K562 (cell line): Measurements from ENCODE around the gene OCEL1. TPM values are rescaled to one million over a fixed set of nuclear protein-coding genes. Genes with fewer than 3 reads are reported as not detected.

ENCODE experiments used
- ATAC-seq: fragments of 200-7000 bp; cut with Tn5 transposase; 3 replicates; pipeline ENCODE4 v1.9.1; 2020; ENCODE audit warnings: moderate library complexity
- BruUV-seq: library from RNA; stranded (reverse); fragments of 400-500 nt; replicated peaks from 2 replicates; lab custom pipeline; 2021; lab: Mats Ljungman, UMichigan
- CTCF ChIA-PET: fragments of 300-600 bp; formaldehyde crosslinking; extraction: SDS; loops from one replicate; lab custom pipeline; 2021; ENCODE audit warnings: low intra/inter-chr PET ratio; lab: Yijun Ruan, JAX
- POLR2A ChIA-PET: fragments of 300-600, 350-650 bp; sonication (Branson Sonifier 250); formaldehyde crosslinking; extraction: SDS; loops from one replicate; lab custom pipeline; 2021; ENCODE audit warnings: antibody characterized with exemption, inconsistent platforms; lab: Yijun Ruan, JAX
- DNase-seq, 4 experiments: peaks; one replicate each; pipeline versions ENCODE4 v3.0.0 to v3.0.0-alpha.2; 2011 to 2018; ENCODE audit warnings: low spot score in 3 of 4, mixed read lengths in 3 of 4; ENCODE audit errors: extremely low read depth in 1 of 4
- FAIRE-seq: peaks from 2 replicates; lab custom pipeline; 2011; peaks lifted over from hg19 to GRCh38; lab: Jason Lieb, UNC
- H2AFZ ChIP-seq: 2 replicates; pipeline ENCODE4 v1.6.0; 2011; ENCODE audit warnings: low read depth, low read length, control low read depth, inconsistent platforms
- H3K27ac ChIP-seq: fragments of 200-600 bp; 3 replicates; pipeline ENCODE4 v1.8.0; 2011; ENCODE audit warnings: low read depth, mild to moderate bottlenecking, control low read depth, inconsistent platforms, low read length, moderate library complexity, mixed read lengths; ENCODE audit errors: extremely low read depth
- H3K27me3 ChIP-seq, 2 experiments: fragments of 300-600 bp in 1 of 2; 2 replicates in 1 of 2; 3 replicates in 1 of 2; pipeline versions ENCODE4 v1.6.0 to v1.8.0; 2011; ENCODE audit warnings: inconsistent platforms in 2 of 2, low read length in 2 of 2, mild to moderate bottlenecking in 1 of 2, mixed read lengths in 1 of 2, moderate library complexity in 1 of 2; ENCODE audit not compliant: control insufficient read depth in 2 of 2, insufficient read depth in 2 of 2
- H3K36me3 ChIP-seq: fragments of 300-600 bp; 3 replicates; pipeline ENCODE4 v1.8.0; 2011; ENCODE audit warnings: mild to moderate bottlenecking, low read length, inconsistent platforms; ENCODE audit not compliant: control insufficient read depth, insufficient read depth
- H3K4me1 ChIP-seq, 2 experiments: fragments of 200-600 bp in 1 of 2; replicated peaks in 1 of 2; 2 replicates in 1 of 2; 3 replicates in 1 of 2; pipeline versions ENCODE4 v1.5.1 to v1.8.0; 2011; ENCODE audit warnings: inconsistent platforms in 2 of 2, low read length in 2 of 2, mild to moderate bottlenecking in 1 of 2, mixed read lengths in 1 of 2, moderate library complexity in 1 of 2; ENCODE audit not compliant: control insufficient read depth in 2 of 2, insufficient read depth in 2 of 2
- H3K4me2 ChIP-seq: 2 replicates; pipeline ENCODE4 v1.6.1; 2011; ENCODE audit warnings: low read length, control low read depth, inconsistent platforms, mixed read lengths; ENCODE audit not compliant: insufficient read depth
- H3K4me3 ChIP-seq: fragments of 200-600 bp; sonication (generic), shearing (Covaris generic); 2 replicates; pipeline ENCODE4 v1.5.1; 2016; ENCODE audit warnings: control low read depth, inconsistent platforms
- H3K79me2 ChIP-seq: fragments of 200-600 bp; 3 replicates; pipeline ENCODE4 v1.8.0; 2011; ENCODE audit warnings: low read length, inconsistent platforms; ENCODE audit not compliant: control insufficient read depth, insufficient read depth
- H3K9ac ChIP-seq, 2 experiments: 2 replicates each; pipeline versions ENCODE4 v1.6.0 to v1.6.1; 2011; ENCODE audit warnings: low read depth in 2 of 2, low read length in 2 of 2, control low read depth in 1 of 2, inconsistent platforms in 1 of 2, mild to moderate bottlenecking in 1 of 2, mixed read lengths in 1 of 2; ENCODE audit not compliant: insufficient read depth in 1 of 2
- H3K9me1 ChIP-seq: one replicate; pipeline ENCODE4 v1.6.0; 2011; ENCODE audit warnings: inconsistent platforms, mild to moderate bottlenecking, low read length, moderate library complexity; ENCODE audit not compliant: control insufficient read depth, insufficient read depth
- H3K9me3 ChIP-seq: replicated peaks from 2 replicates; pipeline ENCODE4 v1.5.1; 2011; ENCODE audit warnings: low read depth, low read length, inconsistent platforms; ENCODE audit not compliant: control insufficient read depth, insufficient read depth
- H4K20me1 ChIP-seq: replicated peaks from 2 replicates; pipeline ENCODE4 v1.6.1; 2011; ENCODE audit warnings: low read length, inconsistent platforms, mixed read lengths; ENCODE audit not compliant: control insufficient read depth, insufficient read depth
- CEBPG ChIP-seq, 3 experiments: fragments of 200-800 bp in 1 of 3; sonication (Bioruptor generic) in 1 of 3; sonication (generic) in 1 of 3; formaldehyde crosslinking in 1 of 3; IDR thresholded peaks in 2 of 3; conservative IDR thresholded peaks in 1 of 3; 2 replicates each; pipeline versions ENCODE4 v1.6.1 to v1.8.0; 2016 to 2022; ENCODE audit warnings: missing compliant biosample characterization in 2 of 3, missing genetic modification characterization in 2 of 3, mild to moderate bottlenecking in 1 of 3, missing genetic modification reagents in 1 of 3
- CREBBP ChIP-seq: IDR thresholded peaks from one replicate; pipeline ENCODE4 v1.6.1; 2012; ENCODE audit warnings: low read depth, mild to moderate bottlenecking, control low read depth, inconsistent platforms, low read length
- HIVEP1 ChIP-seq: fragments of 250-450 bp; sonication (Bioruptor Pico); IDR thresholded peaks from 2 replicates; pipeline ENCODE4 v1.4.0; 2020; ENCODE audit warnings: mild to moderate bottlenecking
- HOXB6 ChIP-seq: fragments of 250-450 bp; sonication (Bioruptor Pico); IDR thresholded peaks from 2 replicates; pipeline ENCODE4 v1.5.1; 2022; ENCODE audit warnings: mild to moderate bottlenecking, borderline replicate concordance
- SRSF1 ChIP-seq: fragments of 200-400 bp; formaldehyde crosslinking; IDR thresholded peaks from 2 replicates; pipeline ENCODE4 v1.6.1; 2017; ENCODE audit warnings: mild to moderate bottlenecking, low read depth, low read length, moderate library complexity
- ZFP1 ChIP-seq: fragments of 450-650 bp; formaldehyde crosslinking; IDR thresholded peaks from 2 replicates; pipeline ENCODE4 v1.4.0; 2020; ENCODE audit warnings: mild to moderate bottlenecking, mixed read lengths
- ZHX1 ChIP-seq: fragments of 150-350 bp; conservative IDR thresholded peaks from 2 replicates; pipeline ENCODE4 v1.6.1; 2014; ENCODE audit warnings: low read length
- WGBS: fragments of 100-300 bp; shearing (Covaris generic); methylation state at CpG from one replicate; pipeline ENCODE4 v1.1.6; 2016; ENCODE audit warnings: low coverage, mixed read lengths; ENCODE audit not compliant: insufficient coverage; ENCODE audit errors: missing lambda C conversion rate; 5-methylcytosine and 5-hydroxymethylcytosine counted together
- in situ Hi-C: fragments of 300-500 bp; cut with MboI; formaldehyde crosslinking; loops from 4 replicates; pipeline ENCODE4 v1.15.0; 2018; ENCODE audit warnings: inconsistent platforms, mixed read lengths
- intact Hi-C: fragments of 100-400 bp; cut with micrococcal nuclease; formaldehyde crosslinking; loops from 2 replicates; pipeline ENCODE4 v1.14.2; 2022
- polyA plus RNA-seq, 8 experiments: library from polyadenylated mRNA; depleted of rRNA in 4 of 8; stranded (reverse) in 5 of 8; unstranded in 3 of 8; fragments of >200 nt; fragmentation: Nextera tagmentation in 2 of 8; fragmentation: Illumina TruSeq in 1 of 8; extraction: Ambion mirVana in 2 of 8; extraction: Trizol in 1 of 8; gene quantifications; 2 replicates each; pipeline versions ENCODE4 v1.2.1 to v1.2.3, GENCODE V29; 2011 to 2014; ENCODE audit warnings: inconsistent platforms in 1 of 8, missing spikeins in 1 of 8
- total RNA-seq, 7 experiments: library from RNA; depleted of rRNA in 6 of 7; stranded (reverse); fragments of >200 nt in 6 of 7; fragmentation: Illumina TruSeq in 2 of 7; extraction: Trizol in 2 of 7; gene quantifications; 2 replicates each; pipeline versions ENCODE4 v1.2.1 to v1.2.3, GENCODE V29; 2011 to 2021; ENCODE audit warnings: low replicate concordance in 1 of 7

Gene OCEL1
- total and polyA plus RNA-seq, 9 of the 15 experiments (the other 6 are each of a cell fraction or from before 2014, with no cell fraction given): 8.0 to 38.0 (median 12.4) TPM

- in situ Hi-C loops (no loop called here), intact Hi-C loops (no loop called here)
- POLR2A ChIA-PET: interaction anchor here (0.5 kb wide), 1 partner anchor 201 kb away, joined by 3 read pairs; no protein-coding TSS in a partner anchor
- H3K36me3 ChIP-seq: peaks cover 62% of the 10 kb centered on the region; the same call in 2 of the 3 replicates
- FAIRE-seq: no peak
- BruUV-seq: no TSS peak
- no peak for TF ChIP-seq HIVEP1 (CRISPR knock-in tag)
- TF ChIP-seq HOXB6 (CRISPR knock-in tag): no peak
- no peak for TF ChIP-seq SRSF1
- TF ChIP-seq CEBPG (CRISPR knock-in tag; IDR thresholded peaks at IDR 0.05): no peak
- no peak for TF ChIP-seq CEBPG (tag; conservative IDR thresholded peaks at IDR 0.05 in 1 of 2, IDR thresholded peaks at IDR 0.05 in 1 of 2)
- TF ChIP-seq ZHX1: no peak
- TF ChIP-seq CREBBP: no peak
- no peak for TF ChIP-seq ZFP1
- no peaks in the 10 kb centered on the region for H4K20me1 ChIP-seq
- no peak overlapping the region; a peak in 1 of 4 replicates for H3K9ac ChIP-seq
- H2AFZ ChIP-seq: no peak overlapping the region
- H3K9me1 ChIP-seq: no peaks in the 10 kb centered on the region
- no peak for DNase-seq
- H3K9me3 ChIP-seq: no peaks in the 10 kb centered on the region
- no peak overlapping the region for H3K4me3 ChIP-seq
- H3K4me2 ChIP-seq: no peak overlapping the region
- H3K4me1 ChIP-seq: no peaks in the 10 kb centered on the region
- CTCF ChIA-PET: no interaction called here
- ATAC-seq: no peak
- H3K27me3 ChIP-seq: no peaks in the 10 kb centered on the region
- no peaks in the 10 kb centered on the region for H3K79me2 ChIP-seq
- H3K27ac ChIP-seq: no peak overlapping the region
- WGBS: 98% methylated on average over 24 of the region's 26 CpGs
Measured at GRCh38 chr19:17192751-17193150, 33.3 kb upstream of the OCEL1 start.
